ENCODE results near the gene DPH5.

GRCh38 chr1:101003012-101003650, 22.5 kb downstream of the DPH5 start:
- no peak for TF ChIP-seq POLR2A (IDR thresholded peaks at IDR 0.05; ENCODE audit: extremely low read depth, insufficient read length)
- no peak for TF ChIP-seq CTCF (IDR thresholded peaks at IDR 0.05; ENCODE audit: low read depth, low read length)

Data from NB4 (cell line).